LNCAP (cell line): ENCODE results near the gene FLOT1.

Experiments
- CTCF ChIP-seq: fragments of 450-650 bp; IDR thresholded peaks from 2 replicates; pipeline ENCODE4 v1.5.1; 2017; ENCODE audit warnings: mild to moderate bottlenecking

The FLOT1 gene

GRCh38 chr6:30752157-30752927 is 9.9 kb upstream of the FLOT1 start:
- no peak for TF ChIP-seq CTCF

- no peak for TF ChIP-seq CTCF
These were observed 7.8 kb upstream of the FLOT1 start for GRCh38 chr6:30750379-30750668.

GRCh38 chr6:30749554-30750378 is 7.3 kb upstream of the FLOT1 start:
- TF ChIP-seq CTCF: no peak

- TF ChIP-seq CTCF: no peak
These were observed 6.5 kb upstream of the FLOT1 start for GRCh38 chr6:30748851-30749540.

GRCh38 chr6:30747902-30748769 is 5.6 kb upstream of the FLOT1 start:
- TF ChIP-seq CTCF: no peak

- no peak for TF ChIP-seq CTCF
These were observed 4.8 kb upstream of the FLOT1 start for GRCh38 chr6:30747300-30747687.
